ENCODE results near the gene ADI1. TPM values are rescaled to one million over a fixed set of nuclear protein-coding genes. Genes with fewer than 3 reads are reported as not detected.
"Not testable (repeated sequence)": the region's sequence is repeated elsewhere in the genome, so short reads cannot be mapped to it uniquely, and the experiment has no call there.

The ADI1 gene
- total RNA-seq, 1 donor from 2014 or later = 41.6 TPM

DNA sequence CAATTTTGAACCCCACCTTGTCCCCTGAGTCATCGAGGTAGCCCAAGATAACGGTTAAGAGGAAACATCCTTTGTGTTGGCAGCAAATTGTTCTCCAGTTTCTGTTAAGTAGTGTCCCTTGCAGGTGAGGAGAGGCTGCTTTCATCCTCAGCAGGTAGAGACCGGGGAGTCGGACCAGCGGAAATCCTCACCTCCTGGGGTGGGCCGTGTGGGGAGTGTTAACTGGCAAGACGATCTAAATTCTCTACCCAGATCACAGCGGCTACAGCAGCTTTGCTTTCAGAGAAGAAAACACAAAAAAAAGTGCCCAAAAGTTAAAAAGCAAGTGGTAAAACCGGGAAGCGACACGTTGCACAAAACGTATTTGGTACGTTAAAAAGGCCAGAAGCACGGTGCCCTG is 63.2 kb downstream of the ADI1 start:
- Histone ChIP-seq H3K27ac (ENCODE audit: low read depth, low read length) (no peak overlapping the region), H3K4me1 (ENCODE audit: insufficient read depth, low read length) (no peaks in the 10 kb centered on the region), H4K20me1 (ENCODE audit: insufficient read depth, low read length) (peaks cover 16% of the 10 kb centered on the region), H3K27me3 (ENCODE audit: insufficient read depth, low read length) (no peaks in the 10 kb centered on the region), H3K36me3 (ENCODE audit: insufficient read depth, low read length) (peaks cover 2% of the 10 kb centered on the region), H3K9me3 (ENCODE audit: insufficient read depth, low read depth, low read length) (no peaks in the 10 kb centered on the region), H3K79me2 (ENCODE audit: insufficient read depth, low read length) (no peaks in the 10 kb centered on the region), H3K4me3 (ENCODE audit: insufficient read depth, low read depth, low read length) (no peak overlapping the region), H3K4me2 (ENCODE audit: low read length) (no peak overlapping the region), H3K9ac (ENCODE audit: low read length) (no peak overlapping the region), H2AFZ (ENCODE audit: low read depth, low read length) (no peak overlapping the region)
- H3K9me3 Mint-ChIP-seq (ENCODE audit: unreplicated experiment) = no peaks in the 10 kb centered on the region
- FAIRE-seq = no peak
- H3K27me3 Mint-ChIP-seq (ENCODE audit: low read depth, unreplicated experiment) = no peaks in the 10 kb centered on the region
- peaks cover 13% of the 10 kb centered on the region for H3K4me1 Mint-ChIP-seq (ENCODE audit: low read depth, unreplicated experiment)
- H3K4me3 Mint-ChIP-seq (ENCODE audit: unreplicated experiment) = no peak overlapping the region
- TF ChIP-seq, protein P1, sequence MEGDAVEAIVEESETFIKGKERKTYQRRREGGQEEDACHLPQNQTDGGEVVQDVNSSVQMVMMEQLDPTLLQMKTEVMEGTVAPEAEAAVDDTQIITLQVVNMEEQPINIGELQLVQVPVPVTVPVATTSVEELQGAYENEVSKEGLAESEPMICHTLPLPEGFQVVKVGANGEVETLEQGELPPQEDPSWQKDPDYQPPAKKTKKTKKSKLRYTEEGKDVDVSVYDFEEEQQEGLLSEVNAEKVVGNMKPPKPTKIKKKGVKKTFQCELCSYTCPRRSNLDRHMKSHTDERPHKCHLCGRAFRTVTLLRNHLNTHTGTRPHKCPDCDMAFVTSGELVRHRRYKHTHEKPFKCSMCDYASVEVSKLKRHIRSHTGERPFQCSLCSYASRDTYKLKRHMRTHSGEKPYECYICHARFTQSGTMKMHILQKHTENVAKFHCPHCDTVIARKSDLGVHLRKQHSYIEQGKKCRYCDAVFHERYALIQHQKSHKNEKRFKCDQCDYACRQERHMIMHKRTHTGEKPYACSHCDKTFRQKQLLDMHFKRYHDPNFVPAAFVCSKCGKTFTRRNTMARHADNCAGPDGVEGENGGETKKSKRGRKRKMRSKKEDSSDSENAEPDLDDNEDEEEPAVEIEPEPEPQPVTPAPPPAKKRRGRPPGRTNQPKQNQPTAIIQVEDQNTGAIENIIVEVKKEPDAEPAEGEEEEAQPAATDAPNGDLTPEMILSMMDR (IDR thresholded peaks at IDR 0.05; ENCODE audit: insufficient read depth, low read depth, low read length) = no peak
- no peak for TF ChIP-seq EZH2 (IDR thresholded peaks at IDR 0.05; ENCODE audit: insufficient read depth, low read length)
- peaks cover 17% of the 10 kb centered on the region for H3K36me3 Mint-ChIP-seq (ENCODE audit: low read depth, unreplicated experiment)
- DNase-seq (ENCODE audit: low read depth) = no peak
- H3K27ac Mint-ChIP-seq (ENCODE audit: unreplicated experiment) = no peak overlapping the region

DNA sequence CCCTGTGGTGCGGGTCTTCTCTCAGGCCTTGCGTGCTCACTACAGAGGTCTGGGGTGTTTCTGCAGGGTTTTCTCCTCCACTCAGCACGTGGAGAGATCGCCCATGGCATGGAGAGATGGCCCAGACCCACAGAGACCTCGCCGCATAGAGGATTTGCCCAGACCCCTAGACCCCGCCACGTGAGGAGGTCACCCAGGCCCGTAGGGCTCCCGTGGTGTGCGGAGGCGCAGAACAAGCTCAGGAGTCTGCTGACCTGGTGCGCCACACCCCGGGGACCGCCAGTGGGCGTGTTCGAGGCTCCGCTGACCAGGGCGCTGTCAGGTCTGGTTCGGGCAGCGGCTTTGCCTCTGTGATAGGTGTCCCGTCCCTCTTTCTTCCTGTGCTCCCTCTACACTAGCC is 64.5 kb downstream of the ADI1 start:
- peaks cover 13% of the 10 kb centered on the region for H3K4me1 Mint-ChIP-seq (ENCODE audit: low read depth, unreplicated experiment)
- DNase-seq (ENCODE audit: low read depth) (no peak), FAIRE-seq (no peak)
- no peak overlapping the region for H2AFZ ChIP-seq (ENCODE audit: low read depth, low read length)
- H3K79me2 ChIP-seq (ENCODE audit: insufficient read depth, low read length) = no peaks in the 10 kb centered on the region
- H3K4me2 ChIP-seq (ENCODE audit: low read length) = no peak overlapping the region
- peaks cover 17% of the 10 kb centered on the region for H4K20me1 ChIP-seq (ENCODE audit: insufficient read depth, low read length)
- no peak overlapping the region for H3K4me3 Mint-ChIP-seq (ENCODE audit: unreplicated experiment)
- H3K27me3 ChIP-seq (ENCODE audit: insufficient read depth, low read length) = no peaks in the 10 kb centered on the region
- peaks cover 5% of the 10 kb centered on the region for H3K36me3 ChIP-seq (ENCODE audit: insufficient read depth, low read length)
- H3K9ac ChIP-seq (ENCODE audit: low read length) = no peak overlapping the region
- no peaks in the 10 kb centered on the region for H3K9me3 Mint-ChIP-seq (ENCODE audit: unreplicated experiment)
- peaks cover 24% of the 10 kb centered on the region for H3K36me3 Mint-ChIP-seq (ENCODE audit: low read depth, unreplicated experiment)
- no peaks in the 10 kb centered on the region for H3K4me1 ChIP-seq (ENCODE audit: insufficient read depth, low read length)
- no peak overlapping the region for H3K27ac Mint-ChIP-seq (ENCODE audit: unreplicated experiment)
- H3K4me3 ChIP-seq (ENCODE audit: insufficient read depth, low read depth, low read length) = no peak overlapping the region
- no peak overlapping the region for H3K27ac ChIP-seq (ENCODE audit: low read depth, low read length)
- no peaks in the 10 kb centered on the region for H3K27me3 Mint-ChIP-seq (ENCODE audit: low read depth, unreplicated experiment)
- TF ChIP-seq, protein P1 (IDR thresholded peaks at IDR 0.05; ENCODE audit: insufficient read depth, low read depth, low read length) = no peak
- no peak for TF ChIP-seq EZH2 (IDR thresholded peaks at IDR 0.05; ENCODE audit: insufficient read depth, low read length)
- H3K9me3 ChIP-seq (ENCODE audit: insufficient read depth, low read depth, low read length) = no peaks in the 10 kb centered on the region

DNA sequence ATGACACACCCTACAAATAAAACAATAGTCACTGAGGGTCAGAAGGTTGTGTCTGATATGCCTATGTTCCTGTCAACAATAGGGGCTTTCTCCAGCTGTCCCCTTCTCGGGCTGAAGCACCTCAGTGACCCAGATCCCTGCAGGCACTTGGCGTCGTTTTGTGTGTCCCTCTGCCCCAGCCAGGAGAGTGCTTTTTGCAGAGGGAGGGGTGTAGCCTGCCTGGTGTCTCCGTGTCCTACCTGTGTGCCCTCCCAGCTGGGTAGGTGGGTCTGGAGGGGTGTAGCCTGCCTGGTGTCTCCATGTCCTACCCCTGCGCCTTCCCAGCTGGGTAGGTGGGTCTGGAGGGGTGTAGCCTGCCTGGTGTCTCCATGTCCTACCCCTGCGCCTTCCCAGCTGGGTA is 65.3 kb downstream of the ADI1 start:
- H3K27ac ChIP-seq (ENCODE audit: low read depth, low read length); H2AFZ ChIP-seq (ENCODE audit: low read depth, low read length); H3K27me3 Mint-ChIP-seq (ENCODE audit: low read depth, unreplicated experiment); H3K36me3 ChIP-seq (ENCODE audit: insufficient read depth, low read length); H3K4me2 ChIP-seq (ENCODE audit: low read length); H3K79me2 ChIP-seq (ENCODE audit: insufficient read depth, low read length); H3K27me3 ChIP-seq (ENCODE audit: insufficient read depth, low read length); H3K4me3 Mint-ChIP-seq (ENCODE audit: unreplicated experiment); H3K9ac ChIP-seq (ENCODE audit: low read length); H3K4me1 ChIP-seq (ENCODE audit: insufficient read depth, low read length); FAIRE-seq; H3K9me3 Mint-ChIP-seq (ENCODE audit: unreplicated experiment); H3K4me3 ChIP-seq (ENCODE audit: insufficient read depth, low read depth, low read length); H3K9me3 ChIP-seq (ENCODE audit: insufficient read depth, low read depth, low read length); DNase-seq (ENCODE audit: low read depth): not testable (repeated sequence)
- H3K4me1 Mint-ChIP-seq (ENCODE audit: low read depth, unreplicated experiment) = peaks cover 13% of the 10 kb centered on the region
- peak overlapping the region; percentile 34 for H3K27ac Mint-ChIP-seq (ENCODE audit: unreplicated experiment)
- peaks cover 27% of the 10 kb centered on the region for H3K36me3 Mint-ChIP-seq (ENCODE audit: low read depth, unreplicated experiment)
- peaks cover 17% of the 10 kb centered on the region for H4K20me1 ChIP-seq (ENCODE audit: insufficient read depth, low read length)

Data from astrocyte (in vitro differentiated cells and primary cell).